Subcutaneous adipose tissue (tissue), 4 donors: Measurements from ENCODE around the gene ARHGEF25. TPM values are rescaled to one million over a fixed set of nuclear protein-coding genes. Genes with fewer than 3 reads are reported as not detected.

ENCODE experiments used
- CTCF ChIP-seq: fragments of 450-650 bp; IDR thresholded peaks from one replicate; pipeline ENCODE4 v1.5.1; 2016; ENCODE audit warnings: low read depth, mild to moderate bottlenecking, control low read depth, antibody characterized with exemption, moderate library complexity
- total RNA-seq, 4 donors: library from RNA; depleted of rRNA; stranded (reverse); fragments of >200 nt; gene quantifications; one replicate each; pipeline ENCODE4 v1.1.0, GENCODE V29; 2016

Gene ARHGEF25
- total RNA-seq, 4 donors from 2014 or later: 2.1 to 13.6 (median 8.9) TPM

- TF ChIP-seq CTCF: no peak
Observed at GRCh38 chr12:57617942-57618341, 6.7 kb downstream of the ARHGEF25 start.

GRCh38 chr12:57618966-57619433 lies 7.8 kb downstream of the ARHGEF25 start:
- TF ChIP-seq CTCF: no peak

- no peak for TF ChIP-seq CTCF
Observed at GRCh38 chr12:57619434-57620244, 8.4 kb downstream of the ARHGEF25 start.

GRCh38 chr12:57620245-57620935 lies 9.2 kb downstream of the ARHGEF25 start:
- no peak for TF ChIP-seq CTCF

- no peak for TF ChIP-seq CTCF
Observed at GRCh38 chr12:57620936-57621496, 9.8 kb downstream of the ARHGEF25 start.

GRCh38 chr12:57621497-57622292 lies 10.5 kb downstream of the ARHGEF25 start:
- no peak for TF ChIP-seq CTCF
